ENCODE measurements around the gene HNRNPUL1. TPM values are rescaled to one million over a fixed set of nuclear protein-coding genes. Genes with fewer than 3 reads are reported as not detected.

HNRNPUL1 gene
- total RNA-seq, 4 donors from 2014 or later, result 129 to 180 (median 150) TPM

GRCh38 chr19:41233748-41234240 lies 30.4 kb upstream of the HNRNPUL1 start:
- TF ChIP-seq CTCF (IDR thresholded peaks at IDR 0.05) (no peak), POLR2A (IDR thresholded peaks at IDR 0.05) (no peak)
- Histone ChIP-seq H3K27me3 (no peaks in the 10 kb centered on the region), H3K9me3 (no peaks in the 10 kb centered on the region), H3K36me3 (no peaks in the 10 kb centered on the region), H3K27ac (no peak overlapping the region), H3K4me1 (no peaks in the 10 kb centered on the region), H3K4me3 (replicated peaks in 1 of 3) (no peak overlapping the region)
- intact Hi-C loops (cut with DNase I), result no loop called here
- WGBS, 2 donors, result 73 to 84% methylated on average over 4 of the region's 4 CpGs
- no peak for DNase-seq

- intact Hi-C loops (cut with DNase I), result no loop called here
- Histone ChIP-seq H3K27ac (no peak overlapping the region), H3K9me3 (no peaks in the 10 kb centered on the region), H3K36me3 (no peaks in the 10 kb centered on the region), H3K4me1 (no peaks in the 10 kb centered on the region), H3K4me3 (replicated peaks in 1 of 3) (no peak overlapping the region), H3K27me3 (no peaks in the 10 kb centered on the region)
- TF ChIP-seq POLR2A (IDR thresholded peaks at IDR 0.05) (no peak), CTCF (IDR thresholded peaks at IDR 0.05) (no peak)
- no peak for DNase-seq
- WGBS, 2 donors, result 89 to 91% methylated on average over 8 of the region's 8 CpGs
These were observed 29.5 kb upstream of the HNRNPUL1 start for GRCh38 chr19:41234512-41235168.

- Histone ChIP-seq H3K4me1 (no peaks in the 10 kb centered on the region), H3K36me3 (no peaks in the 10 kb centered on the region), H3K9me3 (no peaks in the 10 kb centered on the region), H3K4me3 (replicated peaks in 1 of 3) (no peak overlapping the region), H3K27ac (no peak overlapping the region), H3K27me3 (no peaks in the 10 kb centered on the region)
- TF ChIP-seq POLR2A (IDR thresholded peaks at IDR 0.05) (no peak), CTCF (IDR thresholded peaks at IDR 0.05) (no peak)
- intact Hi-C loops (cut with DNase I), result no loop called here
- WGBS, 2 donors, result 89 to 96% methylated on average over 4 of the region's 4 CpGs
- no peak for DNase-seq
These were observed 28.7 kb upstream of the HNRNPUL1 start for GRCh38 chr19:41235480-41235879.

- H3K4me1 ChIP-seq, result no peaks in the 10 kb centered on the region
- no peak for DNase-seq
- no peaks in the 10 kb centered on the region for H3K27me3 ChIP-seq
- no peaks in the 10 kb centered on the region for H3K36me3 ChIP-seq
- H3K9me3 ChIP-seq, result no peaks in the 10 kb centered on the region
- H3K4me3 ChIP-seq (replicated peaks in 1 of 3), result no peak overlapping the region
- 84 to 88% methylated on average over 10 of the region's 10 CpGs for WGBS, 2 donors
- H3K27ac ChIP-seq, result no peak overlapping the region
- intact Hi-C loops (cut with DNase I), result no loop called here
- TF ChIP-seq CTCF (IDR thresholded peaks at IDR 0.05), result no peak
- TF ChIP-seq POLR2A (IDR thresholded peaks at IDR 0.05), result no peak
These were observed 25.9 kb upstream of the HNRNPUL1 start for GRCh38 chr19:41238244-41238643.

- TF ChIP-seq CTCF (IDR thresholded peaks at IDR 0.05) (no peak), POLR2A (IDR thresholded peaks at IDR 0.05) (no peak)
- Histone ChIP-seq H3K36me3 (no peaks in the 10 kb centered on the region), H3K9me3 (no peaks in the 10 kb centered on the region), H3K27ac (no peak overlapping the region), H3K27me3 (no peaks in the 10 kb centered on the region), H3K4me3 (replicated peaks in 1 of 3) (no peak overlapping the region), H3K4me1 (no peaks in the 10 kb centered on the region)
- DNase-seq, result no peak
- intact Hi-C loops (cut with DNase I), result no loop called here
- WGBS, 2 donors, result 91 to 95% methylated on average over 9 of the region's 9 CpGs
These were observed 24.8 kb upstream of the HNRNPUL1 start for GRCh38 chr19:41239363-41239762.

All from thyroid gland (tissue), 4 donors.